ENCODE data around the gene TEDC2. TPM values are rescaled to one million over a fixed set of nuclear protein-coding genes. Genes with fewer than 3 reads are reported as not detected.

TEDC2 gene
- total and polyA plus RNA-seq, 2 of the 8 experiments (the other 6 are each of a cell fraction or from before 2014, with no cell fraction given), result 54.6 to 55.6 TPM

GRCh38 chr16:2505695-2506094 lies 45.8 kb downstream of the TEDC2 start (continued):
- TF ChIP-seq RAD21 (IDR thresholded peaks at IDR 0.05 in 1 of 2, conservative IDR thresholded peaks at IDR 0.05 in 1 of 2; ENCODE audit: low read depth in 2 of 2, low read length in 2 of 2) (no peak), CHD2 (IDR thresholded peaks at IDR 0.05; ENCODE audit: low read length) (no peak), JUND (IDR thresholded peaks at IDR 0.05; ENCODE audit: low read length) (no peak), GTF2F1 (IDR thresholded peaks at IDR 0.05; ENCODE audit: borderline replicate concordance, low read depth, low read length) (no peak), SP4 (IDR thresholded peaks at IDR 0.05; ENCODE audit: low read length) (no peak), YY1 (IDR thresholded peaks at IDR 0.05; ENCODE audit: low read depth, low read length) (no peak), SIRT6 (IDR thresholded peaks at IDR 0.05; ENCODE audit: low read length) (no peak), JUN (IDR thresholded peaks at IDR 0.05; ENCODE audit: low read depth, low read length) (no peak), TAF1 (IDR thresholded peaks at IDR 0.05; ENCODE audit: low read depth, low read length) (no peak), MAFK (IDR thresholded peaks at IDR 0.05; ENCODE audit: low read depth, low read length) (no peak)
